HG03442 (cell line): Measurements from ENCODE around the gene GLYAT.
"Not testable (repeated sequence)": the region's sequence is repeated elsewhere in the genome, so short reads cannot be mapped to it uniquely, and the experiment has no call there.

Source experiments
- ATAC-seq: cut with Tn5 transposase; IDR thresholded peaks from one replicate; pipeline ENCODE4 v1.9.1; 2021; ENCODE audit warnings: mild to moderate bottlenecking, moderate library complexity; ENCODE audit not compliant: unreplicated experiment

GLYAT gene

DNA sequence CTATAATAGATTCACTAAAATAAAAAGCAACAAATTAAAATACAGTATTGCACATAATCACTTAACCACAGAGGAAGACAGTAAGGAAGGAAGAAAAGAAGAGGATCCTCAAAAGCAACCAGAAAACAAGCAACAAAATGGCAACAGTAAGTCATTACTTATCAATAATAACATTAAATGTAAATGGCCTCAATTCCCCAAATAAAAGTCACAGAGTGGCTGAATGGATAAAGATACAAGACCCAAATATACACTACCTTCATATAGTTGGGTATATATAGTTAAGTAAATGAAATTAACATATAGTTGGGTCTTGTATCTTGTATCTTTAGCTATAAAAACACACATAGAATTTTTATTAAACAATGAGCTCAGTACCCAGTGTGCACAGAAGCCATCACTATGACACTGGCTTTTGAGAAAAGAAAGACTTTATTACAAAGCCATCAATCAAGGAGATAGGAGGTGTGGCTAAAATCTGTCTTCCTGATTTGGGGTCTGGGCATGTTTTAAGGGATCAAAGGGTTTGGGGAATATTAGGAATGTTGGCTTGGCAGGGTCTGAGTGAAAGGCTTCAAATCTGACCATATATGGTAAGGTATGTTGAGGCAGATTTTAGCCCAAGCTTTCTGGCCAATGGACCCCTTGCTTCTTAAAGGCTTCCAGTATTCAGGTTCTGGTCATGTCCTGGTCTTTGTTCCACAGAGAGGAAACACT is 13.4 kb upstream of the GLYAT start:
- ATAC-seq, result no peak

DNA sequence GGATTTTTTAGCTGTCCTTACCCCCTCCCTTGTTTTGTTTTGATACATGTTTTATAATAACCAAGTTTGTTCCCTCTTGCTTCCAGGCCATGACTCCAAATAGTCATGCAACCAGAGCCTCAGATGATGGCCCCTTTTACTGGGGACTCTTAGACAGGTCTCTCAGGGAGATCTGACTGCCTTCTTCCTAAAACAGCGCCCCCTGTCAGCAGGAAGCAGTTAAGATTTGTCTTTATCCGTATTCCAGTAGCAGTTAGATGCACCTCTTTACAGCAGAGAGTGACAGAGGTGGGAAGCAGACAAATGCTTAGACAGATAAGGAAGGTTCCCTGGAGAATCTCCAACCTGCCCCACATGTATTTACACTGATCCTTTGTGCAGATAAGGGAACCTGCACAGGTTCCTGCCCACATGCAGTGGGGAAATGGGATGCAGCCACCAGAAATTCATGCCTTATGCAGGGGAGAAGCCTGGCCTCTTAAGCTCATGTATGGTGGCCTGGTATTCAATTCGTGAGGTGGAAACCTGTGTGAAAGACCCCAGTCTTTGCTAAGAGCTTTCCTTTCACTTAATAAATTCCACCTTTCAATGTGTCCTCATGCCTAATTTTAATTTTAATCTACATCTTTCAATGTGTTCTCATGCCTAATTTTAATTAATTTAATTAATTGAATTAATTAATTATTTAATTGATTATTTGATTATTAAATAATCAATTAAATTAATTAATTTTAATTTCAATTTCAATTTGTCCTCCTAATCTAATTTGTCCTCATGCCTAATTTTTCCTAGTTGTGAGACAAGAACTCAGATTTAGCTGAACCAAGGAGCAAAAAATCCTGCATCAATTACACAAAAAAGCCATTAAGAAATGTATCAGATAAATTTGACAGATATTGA is 11.5 kb upstream of the GLYAT start:
- ATAC-seq, result no peak

DNA sequence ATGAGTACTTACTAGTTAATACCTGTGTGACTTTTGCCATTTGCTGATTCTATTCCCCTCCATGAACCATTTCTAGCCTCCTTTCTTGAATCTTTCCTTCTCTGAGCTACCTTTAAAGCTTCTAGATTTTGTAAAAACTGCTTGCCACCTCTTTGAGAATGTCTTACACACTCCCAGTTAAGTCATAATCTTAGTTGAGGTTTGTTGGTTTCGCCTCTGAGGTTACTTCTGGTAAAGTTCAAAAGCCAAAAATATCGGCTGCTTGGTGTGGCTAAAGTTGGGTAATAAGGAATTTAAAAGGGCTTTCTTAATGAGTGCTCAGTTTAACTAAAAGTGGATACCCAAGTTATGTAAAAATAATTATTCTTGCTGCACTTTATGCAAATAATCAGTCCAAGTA is 10.4 kb upstream of the GLYAT start:
- peak; percentile 85 for ATAC-seq

DNA sequence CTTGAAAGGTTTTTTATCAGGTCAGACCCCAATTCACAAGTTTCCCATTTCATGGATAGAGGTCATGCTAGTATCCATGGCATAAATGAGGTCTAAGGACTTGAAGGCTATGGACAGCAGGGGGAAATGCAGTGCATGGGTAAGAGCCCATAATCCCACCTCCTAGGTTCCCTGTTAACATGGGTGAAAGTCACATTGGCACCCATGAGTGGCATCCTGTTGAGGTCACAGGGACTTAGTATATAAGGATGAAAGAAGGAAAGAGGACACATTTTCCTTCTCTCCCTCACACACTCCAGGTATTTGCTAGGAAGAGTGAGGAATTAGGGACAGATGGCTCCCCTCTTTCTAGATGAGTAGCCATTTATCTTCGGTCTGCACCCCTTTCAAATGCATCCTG is 9.4 kb upstream of the GLYAT start:
- no peak for ATAC-seq

DNA sequence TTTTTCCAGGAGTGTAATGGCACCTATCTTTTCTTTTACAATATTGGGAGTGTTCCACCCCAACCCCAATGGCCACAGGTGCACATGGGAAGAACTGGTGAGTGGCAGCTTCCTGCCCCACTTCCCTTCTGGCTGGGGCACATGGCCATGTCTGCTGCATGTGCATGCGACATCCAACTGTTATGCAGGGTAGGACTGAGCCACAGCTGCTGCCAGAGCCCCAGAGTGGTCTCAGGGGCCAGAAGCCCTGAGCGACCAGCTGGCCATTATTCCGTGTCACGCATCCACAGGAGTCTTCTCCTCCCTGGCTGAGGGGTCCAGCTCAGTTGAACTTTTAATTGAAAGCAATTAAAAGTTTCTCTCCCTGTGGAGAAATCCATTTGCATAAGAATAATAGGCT is 8.7 kb upstream of the GLYAT start:
- ATAC-seq, result no peak

DNA sequence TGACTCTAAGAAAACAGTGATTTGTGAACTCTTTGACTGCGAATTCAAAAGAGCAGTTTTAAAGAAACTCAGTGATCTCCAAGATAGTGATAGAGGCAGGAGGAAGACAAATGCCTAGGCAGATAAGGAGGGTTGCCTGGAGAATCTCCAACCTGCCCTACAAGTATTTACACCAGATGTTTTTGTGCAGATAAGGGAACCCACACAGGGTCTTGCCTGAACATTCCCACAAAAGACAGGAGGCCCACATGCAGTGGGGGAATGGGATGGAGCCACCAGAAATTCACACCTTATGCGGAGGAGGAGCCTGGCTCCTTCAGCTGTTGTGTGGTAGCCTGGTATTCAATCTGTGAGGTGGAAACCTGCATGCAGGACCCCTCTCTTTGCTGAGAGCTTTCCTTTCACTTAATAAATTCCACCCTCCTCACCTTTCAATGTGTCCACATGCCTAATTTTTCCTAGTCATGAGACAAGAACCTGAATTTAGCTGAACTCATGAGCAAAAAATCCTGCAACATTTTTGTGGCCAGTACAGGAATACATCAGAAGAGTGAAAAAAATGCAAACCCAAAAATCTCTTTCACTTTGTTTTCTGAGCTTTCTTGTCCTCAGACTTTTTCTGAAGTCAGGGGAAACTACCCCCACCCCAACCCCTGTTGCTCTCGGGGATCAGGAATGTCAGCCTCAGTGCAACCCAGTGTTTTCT is 8.1 kb upstream of the GLYAT start:
- no peak for ATAC-seq

DNA sequence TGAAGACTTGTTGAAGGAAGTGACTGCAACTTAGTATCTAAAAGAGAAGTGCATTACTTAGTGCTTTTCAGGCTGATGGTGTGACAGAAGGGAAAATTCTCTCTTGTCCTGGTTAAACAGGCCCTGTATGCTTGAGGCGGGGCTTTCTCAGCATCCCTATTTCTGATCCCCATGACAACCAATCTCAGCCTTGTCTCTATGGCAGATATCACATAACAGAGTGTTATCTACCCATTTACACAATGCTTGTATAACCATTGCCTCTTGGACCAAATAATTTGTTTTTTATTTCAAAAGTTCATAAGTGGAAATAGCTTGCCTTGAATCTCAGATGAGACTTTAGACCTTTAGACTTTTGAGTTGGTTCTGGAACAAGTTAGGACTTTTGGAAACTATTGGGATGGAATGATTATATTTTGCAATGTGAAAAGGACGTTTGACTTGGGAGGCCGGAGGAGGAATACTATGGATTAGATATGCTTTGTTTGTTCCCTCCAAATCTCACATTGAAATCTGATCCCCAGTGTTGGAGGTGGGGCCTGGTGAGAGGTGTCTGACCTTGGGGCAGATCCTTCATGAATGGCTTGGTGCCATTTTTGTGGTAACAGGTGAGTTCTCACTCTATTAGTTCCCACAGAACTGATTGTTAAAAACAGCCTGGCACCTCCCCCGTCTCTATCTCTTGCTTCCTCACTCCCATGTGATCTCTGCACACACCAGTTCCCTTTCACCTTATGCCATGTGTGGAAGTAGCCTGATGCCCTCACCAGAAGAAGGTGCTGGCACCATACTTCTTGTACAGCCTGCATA is 3.1 kb upstream of the GLYAT start:
- ATAC-seq, result no peak

DNA sequence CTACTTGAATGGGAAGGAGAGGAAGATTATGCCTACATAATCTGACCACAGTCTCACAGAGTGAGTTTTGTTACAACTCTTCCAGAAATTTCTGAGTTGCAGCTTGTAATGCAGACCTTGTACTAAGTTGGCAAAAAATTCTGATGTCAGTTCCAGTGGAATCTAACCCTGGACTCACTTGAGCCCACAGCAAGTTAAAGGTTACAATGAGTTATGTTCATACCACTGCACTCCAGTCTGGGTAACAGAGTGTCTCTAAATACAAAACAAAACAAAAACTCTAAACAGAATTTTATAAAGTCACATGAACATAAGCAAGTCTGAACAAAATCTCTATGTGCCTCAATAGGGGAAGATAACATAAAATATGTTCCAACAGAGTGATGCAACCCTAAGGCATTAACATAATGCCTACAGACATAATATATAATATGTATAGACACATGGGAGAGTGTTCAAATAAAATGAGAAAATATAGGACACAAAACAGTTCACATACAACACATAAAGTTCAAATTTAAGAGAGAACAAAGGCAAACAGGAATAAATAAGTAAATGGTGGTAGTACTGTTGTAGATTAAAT is 1.1 kb downstream of the GLYAT start:
- ATAC-seq, result no peak

DNA sequence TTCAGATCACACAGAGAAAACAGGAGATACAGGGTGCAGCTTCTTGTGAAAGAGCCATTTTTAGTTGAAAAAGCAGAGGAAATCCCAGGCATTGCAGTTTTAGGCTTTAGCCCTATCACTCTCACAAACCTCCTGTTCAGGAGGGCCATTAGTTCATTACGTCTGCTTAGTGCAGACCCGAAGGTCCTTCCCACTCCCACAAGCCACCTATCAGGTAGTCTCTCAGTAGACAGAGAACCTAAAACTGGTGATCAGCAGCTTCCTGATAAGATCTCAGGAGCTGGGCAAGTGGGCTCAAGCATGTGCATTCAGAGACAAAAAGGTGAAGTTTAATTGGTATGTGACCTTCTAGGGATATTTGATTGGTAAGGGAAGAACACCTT is 4.3 kb downstream of the GLYAT start:
- ATAC-seq, result no peak

DNA sequence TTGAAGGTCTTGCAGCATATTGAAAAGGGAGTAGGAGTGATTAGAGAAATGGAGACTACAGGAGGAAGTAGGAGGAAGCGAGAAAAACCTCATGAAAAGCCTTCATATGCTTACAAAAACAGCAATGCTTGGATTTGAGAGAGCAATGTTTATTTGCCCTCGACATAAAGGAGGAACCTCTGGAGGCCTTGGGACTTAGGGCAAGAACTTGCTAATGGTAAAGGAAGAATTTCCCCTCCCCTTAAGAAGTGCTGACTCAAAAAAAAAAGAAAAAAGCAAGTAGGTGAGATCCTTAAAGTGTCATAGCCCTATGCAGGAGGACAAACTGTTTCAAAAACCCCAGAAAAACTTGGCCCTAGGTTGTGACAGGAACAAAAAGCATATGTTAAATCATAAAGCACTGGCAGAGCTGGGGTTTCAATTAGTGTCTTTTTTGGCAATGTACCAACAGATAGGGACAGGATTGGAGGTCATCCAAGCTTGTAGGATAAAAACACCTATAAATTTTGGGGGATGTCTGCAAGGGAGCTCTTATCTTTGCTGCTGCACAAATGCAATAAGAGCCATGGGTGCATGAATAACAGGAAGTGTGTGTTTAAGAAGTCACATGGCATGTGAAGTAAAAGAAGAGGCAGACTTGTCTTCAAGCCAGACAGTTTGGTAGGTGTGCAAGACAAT is 4.9 kb downstream of the GLYAT start:
- ATAC-seq, result no peak

DNA sequence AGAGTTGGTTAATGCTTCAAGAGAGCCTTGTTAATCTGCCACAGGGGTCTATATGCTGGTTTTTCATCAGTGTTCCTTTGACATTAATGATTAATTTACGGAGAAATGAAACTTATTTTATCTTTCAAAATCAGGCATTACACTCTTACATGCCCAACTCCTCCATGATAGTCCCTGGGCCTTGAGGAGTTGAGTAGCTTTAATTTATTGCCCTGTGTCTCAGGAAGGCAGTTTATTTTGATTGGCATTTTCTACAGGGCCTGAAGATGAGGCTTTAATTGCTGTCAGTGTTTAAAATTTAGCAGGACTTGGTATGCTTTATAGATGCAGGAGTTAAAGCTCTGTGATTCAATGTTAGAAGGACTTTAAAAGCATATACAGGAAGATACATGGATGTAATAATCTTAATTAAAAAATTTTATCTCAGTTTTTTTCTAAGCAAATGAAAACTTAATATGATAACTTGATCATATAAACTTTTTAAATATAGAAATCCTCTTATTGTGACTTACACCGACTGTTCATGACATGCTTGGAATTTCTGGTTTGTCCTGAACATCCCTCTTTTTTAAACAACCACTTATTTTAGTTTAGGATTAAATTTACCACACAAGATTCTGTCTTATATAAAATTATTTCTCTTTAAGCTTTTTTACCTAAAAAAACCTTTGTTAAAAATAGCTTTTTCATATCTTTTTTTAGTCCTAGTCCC is 12.2 kb downstream of the GLYAT start:
- ATAC-seq, result no peak

DNA sequence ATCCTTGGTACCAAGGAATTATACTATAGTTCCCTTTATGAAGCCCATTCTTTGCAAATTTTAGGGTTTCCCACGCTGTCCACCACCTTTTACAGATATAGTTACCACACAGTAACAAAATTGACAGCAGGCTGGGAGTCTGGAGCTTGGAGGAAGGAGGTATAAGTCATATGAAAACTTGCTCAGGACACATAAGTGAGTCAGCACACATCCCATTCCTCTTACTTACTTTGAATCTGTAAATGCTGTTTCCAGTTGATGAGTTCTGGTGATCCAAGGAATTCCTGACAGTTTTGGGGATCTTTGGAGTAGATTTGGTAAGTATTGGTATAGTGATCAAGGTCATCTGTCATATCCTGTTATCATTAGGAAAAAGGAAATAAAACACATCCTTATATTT is 19.2 kb downstream of the GLYAT start:
- no peak for ATAC-seq

DNA sequence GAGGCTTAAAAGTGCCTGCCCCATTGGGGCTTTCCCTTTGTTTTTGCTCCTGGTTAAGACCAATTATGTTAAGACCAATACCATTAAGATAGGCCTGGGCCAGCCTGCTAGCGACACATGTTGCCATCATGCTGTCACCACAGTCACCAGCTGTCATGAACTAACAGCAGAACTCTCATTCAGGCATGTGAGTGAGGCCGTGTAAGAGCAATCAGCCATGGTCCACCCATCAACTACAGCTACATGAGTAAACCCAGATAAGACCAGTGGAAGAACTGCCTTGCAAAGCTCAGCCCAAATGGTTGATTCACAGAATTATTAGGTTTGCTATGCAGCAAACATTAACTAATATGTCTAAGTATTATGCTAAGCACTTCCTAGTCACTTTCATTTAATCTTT is 19.9 kb downstream of the GLYAT start:
- ATAC-seq, result no peak

DNA sequence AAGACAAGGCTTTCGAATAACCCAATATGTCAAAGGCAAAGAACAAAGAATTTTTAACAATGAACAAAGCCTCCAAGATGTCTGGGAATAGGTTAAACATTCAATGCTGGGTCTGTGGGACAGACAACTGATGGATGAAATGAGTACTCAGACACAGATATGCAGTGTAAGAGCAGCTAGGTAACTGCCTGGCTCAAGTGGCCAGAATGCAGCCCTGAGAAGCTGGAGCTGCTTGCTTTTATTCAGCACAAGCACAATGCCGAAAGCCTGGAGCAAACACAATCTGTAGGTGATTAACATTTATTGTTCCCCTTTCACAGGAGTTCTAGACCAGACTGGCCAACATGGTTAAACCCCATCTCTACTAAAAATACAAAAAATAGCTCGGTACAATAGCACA is 24.0 kb downstream of the GLYAT start:
- no peak for ATAC-seq

DNA sequence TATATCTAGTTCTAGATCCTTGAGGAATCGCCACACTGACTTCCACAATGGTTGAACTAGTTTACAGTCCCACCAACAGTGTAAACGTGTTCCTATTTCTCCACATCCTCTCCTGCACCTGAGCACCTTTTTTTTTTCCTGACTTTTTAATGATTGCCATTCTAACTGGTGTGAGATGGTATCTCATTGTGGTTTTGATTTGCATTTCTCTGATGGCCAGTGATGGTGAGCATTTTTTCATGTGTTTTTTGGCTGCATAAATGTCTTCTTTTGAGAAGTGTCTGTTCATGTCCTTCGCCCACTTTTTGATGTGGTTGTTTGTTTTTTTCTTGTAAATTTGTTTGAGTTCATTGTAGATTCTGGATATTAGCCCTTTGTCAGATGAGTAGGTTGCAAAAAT is 34.9 kb downstream of the GLYAT start:
- ATAC-seq, result not testable (repeated sequence)

DNA sequence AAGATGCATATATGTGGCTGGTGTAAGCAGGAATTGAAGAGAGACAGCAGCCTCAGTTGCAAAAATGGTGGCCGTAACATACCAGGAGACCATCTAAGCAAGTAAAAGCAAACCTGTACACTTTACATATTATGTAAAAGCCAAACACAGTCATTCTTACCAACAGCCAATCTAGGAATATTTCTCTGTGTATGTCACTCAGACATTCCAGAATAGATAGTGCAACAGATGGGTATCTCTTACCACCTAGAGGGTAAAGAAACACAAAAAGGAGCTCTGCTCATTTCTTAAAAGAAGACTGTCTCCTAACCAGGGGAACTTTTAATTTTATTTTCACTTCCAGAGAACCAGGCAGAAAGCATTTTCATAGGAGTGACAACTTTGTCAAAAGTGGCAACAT is 38.7 kb downstream of the GLYAT start:
- no peak for ATAC-seq

DNA sequence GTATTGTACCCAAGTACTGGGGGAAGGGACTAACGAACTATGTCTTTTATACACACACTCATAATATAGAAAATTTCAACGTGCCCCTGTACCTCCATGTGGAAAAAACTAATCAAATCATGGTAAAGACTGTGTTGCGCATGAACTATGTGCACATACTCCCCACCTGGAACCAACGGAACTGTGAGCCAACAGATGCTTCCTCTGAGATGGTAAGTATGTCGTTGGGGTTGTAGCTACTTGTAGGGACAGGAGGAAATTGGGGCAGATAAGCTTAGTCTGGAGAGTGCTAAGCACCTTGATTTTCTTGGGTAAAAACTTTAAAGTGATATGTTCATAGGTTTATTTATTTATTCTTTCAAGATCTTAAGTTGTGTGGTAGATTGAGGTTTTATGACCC is 40.1 kb downstream of the GLYAT start:
- ATAC-seq, result no peak

DNA sequence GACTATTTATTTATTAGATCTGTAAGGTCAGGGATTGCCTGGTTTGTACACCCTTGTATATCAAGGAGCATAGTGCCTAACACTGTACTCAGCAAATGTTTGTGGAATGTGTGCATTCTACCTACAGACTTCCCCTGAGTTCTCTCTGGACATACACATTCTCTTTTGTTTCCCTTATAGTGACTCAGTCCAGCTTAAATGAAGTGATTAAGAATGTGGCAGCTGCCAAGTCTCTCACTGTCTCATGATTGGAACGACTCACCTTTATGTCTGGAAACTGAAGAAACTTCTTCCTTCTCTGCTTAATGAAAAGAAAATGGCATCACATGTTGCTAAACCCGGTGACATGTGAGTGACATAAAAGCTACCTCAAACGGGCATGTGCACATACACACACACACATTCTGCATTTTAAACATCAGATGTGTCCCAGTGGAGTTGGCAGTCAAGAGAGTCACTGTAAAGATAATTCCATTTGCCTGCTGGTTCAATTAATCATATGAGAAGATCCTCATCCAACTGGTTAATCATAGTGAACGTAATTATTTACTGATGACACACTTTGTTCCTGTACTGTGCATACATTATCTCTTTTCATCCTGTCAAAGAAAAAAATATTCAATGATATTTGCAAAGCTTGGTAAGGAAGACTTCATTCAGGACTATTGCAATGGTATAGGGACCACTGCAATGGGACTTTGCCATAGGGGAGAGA is 42.8 kb downstream of the GLYAT start:
- ATAC-seq, result no peak
